NCI-H128 (cell line): Measurements from ENCODE around the gene GPRIN1.
"Not testable (repeated sequence)": the region's sequence is repeated elsewhere in the genome, so short reads cannot be mapped to it uniquely, and the experiment has no call there.

Experiments used
- DNase-seq: peaks from one replicate; lab custom pipeline; 2025; ENCODE audit not compliant: unreplicated experiment; lab: John Stamatoyannopoulos, UW

The GPRIN1 gene

DNA sequence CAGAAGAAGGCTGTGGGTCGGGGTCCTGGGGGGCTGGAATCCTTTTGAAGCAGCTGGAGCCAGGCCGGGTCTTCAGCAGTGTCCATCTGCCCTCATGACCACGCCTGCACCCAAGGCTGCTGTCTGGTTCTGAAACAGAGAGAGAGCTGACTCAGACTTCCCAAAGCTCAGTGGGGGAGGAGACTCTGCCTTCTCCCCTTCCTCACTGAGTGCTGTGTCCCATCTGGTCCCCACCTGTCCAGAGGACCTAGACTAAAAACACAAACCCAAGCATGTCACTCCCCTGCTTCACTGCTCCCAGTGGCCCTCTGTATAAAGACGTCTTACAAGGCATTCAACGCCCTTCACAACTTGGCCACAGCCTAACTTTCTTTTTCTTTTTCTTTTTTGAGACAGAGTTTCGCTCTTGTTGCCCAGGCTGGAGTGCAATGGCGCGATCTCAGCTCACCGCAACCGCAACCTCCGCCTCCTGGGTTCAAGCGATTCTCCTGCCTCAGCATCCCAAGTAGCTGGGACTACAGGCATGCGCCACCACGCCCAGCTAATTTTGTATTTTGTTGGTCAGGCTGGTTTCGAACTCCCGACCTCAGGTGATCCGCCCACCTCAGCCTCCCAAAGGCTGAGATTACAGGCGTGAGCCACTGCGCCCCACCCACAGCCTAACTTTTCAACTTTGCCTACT lies 10.1 kb downstream of the GPRIN1 start:
- not testable (repeated sequence) for DNase-seq

DNA sequence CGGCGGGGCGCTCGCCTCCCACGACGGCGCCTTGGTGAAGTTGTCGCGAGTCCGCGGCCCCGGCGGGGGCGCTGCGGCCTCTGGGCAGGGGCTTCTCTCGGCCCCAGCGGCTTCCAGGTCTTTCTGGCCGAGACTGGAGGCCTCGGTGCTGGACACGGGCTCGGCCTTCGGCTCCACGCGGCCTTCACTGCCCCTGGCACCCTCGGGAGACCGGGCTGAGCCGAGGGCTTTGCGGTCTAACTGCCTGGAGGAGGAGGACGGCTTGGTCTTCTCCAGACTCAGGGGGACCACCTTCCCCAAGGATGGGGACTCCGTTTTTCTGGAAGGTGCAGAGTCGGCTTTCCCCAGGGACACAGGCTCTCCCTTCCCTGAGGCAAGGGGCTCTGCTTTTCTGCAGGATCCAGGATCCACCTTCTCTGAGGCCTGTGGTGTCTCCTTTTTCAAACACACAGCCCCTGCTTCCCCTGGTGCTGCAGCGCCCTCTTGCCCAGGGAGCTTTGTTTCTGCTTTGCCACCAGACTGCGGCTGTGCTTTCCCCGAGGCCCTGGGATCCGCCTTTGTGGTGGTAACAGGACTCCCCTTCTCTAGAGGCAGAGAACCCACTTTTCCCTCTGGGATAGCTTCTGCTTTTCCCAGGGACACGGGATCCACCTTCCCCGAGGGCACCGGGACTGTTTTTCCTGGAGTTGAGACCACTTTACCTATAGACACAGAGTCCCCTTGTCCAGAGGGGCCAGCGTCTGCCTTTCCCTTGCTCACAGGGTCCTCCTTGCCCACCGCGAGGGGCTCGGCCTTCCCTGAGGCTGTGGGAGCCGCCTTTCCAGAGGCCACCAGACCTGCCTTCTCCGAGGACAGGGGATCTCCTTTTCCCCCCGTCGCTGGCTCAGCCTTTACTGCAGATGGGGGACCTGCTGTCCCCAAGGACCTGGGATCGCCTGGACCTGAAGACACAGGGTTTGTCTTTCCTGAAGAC lies 12.3 kb downstream of the GPRIN1 start:
- no peak for DNase-seq

DNA sequence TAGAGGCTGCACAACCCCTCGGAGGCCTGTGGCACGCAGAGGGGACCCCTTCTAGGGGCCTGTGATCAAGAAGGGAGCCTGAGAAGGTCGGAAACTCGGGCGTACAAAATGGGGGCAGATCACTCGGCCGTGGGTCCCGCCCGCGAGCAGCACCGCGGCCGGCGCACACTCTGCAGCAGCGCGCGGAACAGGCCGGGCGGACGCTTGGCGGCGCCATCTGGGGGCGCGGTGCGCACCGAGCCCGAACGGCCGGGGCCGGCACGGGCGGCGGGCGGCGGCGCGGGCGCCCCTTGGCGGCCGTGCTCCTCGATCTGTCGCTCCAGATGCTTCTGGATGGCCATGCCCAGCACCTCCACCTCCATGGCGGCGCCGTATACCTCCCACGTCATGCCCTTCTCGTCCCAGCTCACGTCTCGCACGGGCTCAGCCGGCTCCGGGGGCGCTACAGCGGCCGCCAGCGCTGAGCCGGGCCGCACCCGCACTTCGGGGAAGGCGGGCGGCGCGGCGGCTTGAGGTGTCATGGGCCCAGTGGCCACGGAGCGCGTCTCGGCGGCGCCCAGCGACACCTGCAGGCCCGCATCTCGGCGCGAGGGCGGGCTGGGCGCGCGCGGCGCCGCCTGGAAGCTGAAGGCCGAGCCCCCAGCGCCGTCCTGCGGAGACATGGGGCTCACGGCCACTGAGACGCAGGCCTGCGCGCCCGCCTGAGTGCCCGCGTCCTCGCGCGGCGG lies 13.1 kb downstream of the GPRIN1 start:
- no peak for DNase-seq

DNA sequence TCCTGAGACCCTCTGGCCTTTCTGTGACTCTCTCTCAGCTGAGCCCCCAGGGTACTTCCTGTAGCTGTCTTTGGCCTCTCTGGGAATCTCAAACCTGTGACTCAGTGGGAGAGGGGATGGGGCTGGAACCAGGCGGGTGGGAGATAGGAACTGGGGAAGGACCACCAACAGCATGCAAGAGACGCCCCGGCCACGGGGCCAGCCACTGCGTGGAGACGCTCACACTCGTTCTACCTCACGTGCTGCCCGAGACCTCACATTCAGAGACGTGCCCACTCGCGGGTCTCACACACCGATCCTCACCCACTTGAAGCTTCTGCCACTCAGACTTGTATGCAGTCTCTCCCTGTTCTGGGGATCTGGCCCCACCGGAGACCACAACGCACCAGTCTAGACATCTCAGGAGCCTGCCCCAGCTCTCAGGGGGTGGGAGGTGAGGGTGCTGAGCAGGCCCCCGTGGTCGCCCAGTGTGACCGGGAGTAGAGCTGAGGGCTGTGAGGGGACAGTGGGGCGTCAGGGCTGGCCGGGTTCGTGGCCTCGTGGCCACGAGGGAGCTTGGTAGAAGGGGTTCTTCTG lies 13.8 kb downstream of the GPRIN1 start:
- DNase-seq = no peak

DNA sequence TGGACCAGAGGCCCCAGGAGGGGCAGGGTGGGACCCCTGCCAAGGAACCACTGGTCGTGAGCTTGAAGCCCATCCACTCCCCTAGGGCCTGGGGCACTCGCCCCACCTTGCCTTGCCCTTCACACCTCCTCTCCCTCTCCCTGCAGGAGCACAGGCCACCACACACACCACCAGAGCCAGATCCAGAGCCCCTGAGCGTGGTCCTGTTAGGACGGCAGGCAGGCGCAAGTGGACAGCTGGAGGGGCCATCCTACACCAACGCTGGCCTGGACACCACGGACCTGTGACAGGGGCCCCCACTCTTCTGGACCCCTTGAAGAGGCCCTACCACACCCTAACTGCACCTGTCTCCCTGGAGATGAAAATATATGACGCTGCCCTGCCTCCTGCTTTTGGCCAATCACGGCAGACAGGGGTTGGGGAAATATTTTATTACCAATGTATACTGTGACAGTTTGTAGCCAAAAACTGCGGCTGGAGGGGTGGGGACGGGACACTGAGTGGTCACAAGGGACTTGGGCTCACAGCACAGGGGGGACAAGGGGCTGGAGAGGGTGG lies 14.5 kb downstream of the GPRIN1 start:
- no peak for DNase-seq

DNA sequence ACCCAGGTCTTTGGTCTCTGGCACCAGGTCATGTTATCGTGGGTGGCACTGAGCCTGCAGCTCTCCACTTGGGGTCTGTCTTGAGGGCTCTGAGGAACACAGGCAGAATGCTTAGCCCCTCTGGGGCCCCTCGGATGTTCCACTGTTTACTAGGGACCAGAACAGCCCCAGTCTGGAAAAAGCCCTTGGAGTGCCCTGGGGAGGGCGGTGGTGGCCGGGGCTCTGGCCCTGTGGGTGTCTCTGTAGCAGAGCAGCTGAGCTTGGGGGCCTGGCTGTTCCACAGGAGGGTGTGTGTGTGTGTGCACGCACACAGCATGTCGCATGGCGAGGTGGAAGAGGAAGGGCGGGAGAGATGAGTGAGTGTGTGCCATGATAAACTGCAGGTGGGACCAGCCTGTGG lies 15.4 kb downstream of the GPRIN1 start:
- DNase-seq = no peak

DNA sequence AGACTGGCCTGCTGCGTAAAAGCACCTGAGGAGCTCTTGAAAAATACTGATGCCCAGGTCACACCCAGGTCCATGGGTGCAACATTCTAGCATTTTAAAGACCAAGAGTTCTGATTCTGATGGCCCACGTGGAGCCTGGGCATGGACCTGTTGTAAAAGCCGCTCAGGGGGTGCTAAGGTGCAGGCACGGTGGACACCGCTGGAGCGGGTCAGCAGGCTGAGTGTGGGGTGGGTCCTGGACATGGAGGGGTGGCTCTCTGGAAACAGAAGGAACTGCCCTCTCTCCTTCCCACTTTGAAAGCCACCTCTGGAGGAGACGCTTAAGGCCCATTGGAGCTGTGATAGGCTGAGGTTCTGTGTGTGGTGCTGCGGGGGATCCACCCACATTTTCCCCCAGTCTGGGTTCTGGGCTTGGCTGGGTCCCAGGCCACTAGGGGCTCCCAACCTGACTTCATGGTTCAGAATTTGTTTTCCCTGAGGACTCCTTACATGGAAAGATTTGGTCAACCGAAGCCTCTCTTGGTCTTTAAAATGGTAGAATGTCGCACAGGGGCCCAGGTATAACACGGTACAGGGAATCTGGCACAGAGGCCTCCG lies 16.6 kb downstream of the GPRIN1 start:
- DNase-seq = no peak

DNA sequence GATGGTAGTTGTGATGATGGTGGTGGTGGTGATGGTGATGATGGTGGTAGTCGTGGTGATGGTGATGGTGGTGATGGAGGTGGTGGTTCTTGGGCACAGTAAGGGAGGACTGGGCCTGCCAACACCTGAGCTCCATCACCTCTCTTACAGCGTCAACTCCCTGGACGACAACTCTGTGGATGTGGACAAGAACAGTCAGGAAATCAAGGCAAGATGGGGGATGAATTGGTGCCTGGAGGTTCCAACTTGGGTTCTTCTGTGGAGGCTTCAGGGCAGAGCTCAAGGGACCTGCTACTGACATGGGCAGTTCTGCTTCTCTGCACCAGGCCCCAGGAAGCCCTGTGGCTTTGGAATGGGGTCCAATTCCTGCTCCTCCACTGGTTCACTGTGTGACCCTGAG lies 17.4 kb downstream of the GPRIN1 start:
- DNase-seq = no peak

DNA sequence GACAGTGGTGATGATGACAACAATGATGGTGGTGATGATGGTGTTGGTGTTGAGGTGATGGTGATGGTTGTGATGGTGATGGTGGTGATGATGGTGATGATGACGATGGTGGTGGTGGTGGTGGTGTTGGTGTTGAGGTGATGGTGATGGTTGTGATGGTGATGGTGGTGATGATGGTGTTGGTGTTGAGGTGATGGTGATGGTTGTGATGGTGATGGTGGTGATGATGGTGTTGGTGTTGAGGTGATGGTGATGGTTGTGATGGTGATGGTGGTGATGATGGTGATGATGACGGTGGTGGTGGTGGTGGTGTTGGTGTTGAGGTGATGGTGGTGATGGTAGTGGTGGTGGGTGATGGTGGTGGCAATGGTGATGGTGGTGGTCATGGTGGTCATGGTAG lies 18.3 kb downstream of the GPRIN1 start:
- DNase-seq = not testable (repeated sequence)

DNA sequence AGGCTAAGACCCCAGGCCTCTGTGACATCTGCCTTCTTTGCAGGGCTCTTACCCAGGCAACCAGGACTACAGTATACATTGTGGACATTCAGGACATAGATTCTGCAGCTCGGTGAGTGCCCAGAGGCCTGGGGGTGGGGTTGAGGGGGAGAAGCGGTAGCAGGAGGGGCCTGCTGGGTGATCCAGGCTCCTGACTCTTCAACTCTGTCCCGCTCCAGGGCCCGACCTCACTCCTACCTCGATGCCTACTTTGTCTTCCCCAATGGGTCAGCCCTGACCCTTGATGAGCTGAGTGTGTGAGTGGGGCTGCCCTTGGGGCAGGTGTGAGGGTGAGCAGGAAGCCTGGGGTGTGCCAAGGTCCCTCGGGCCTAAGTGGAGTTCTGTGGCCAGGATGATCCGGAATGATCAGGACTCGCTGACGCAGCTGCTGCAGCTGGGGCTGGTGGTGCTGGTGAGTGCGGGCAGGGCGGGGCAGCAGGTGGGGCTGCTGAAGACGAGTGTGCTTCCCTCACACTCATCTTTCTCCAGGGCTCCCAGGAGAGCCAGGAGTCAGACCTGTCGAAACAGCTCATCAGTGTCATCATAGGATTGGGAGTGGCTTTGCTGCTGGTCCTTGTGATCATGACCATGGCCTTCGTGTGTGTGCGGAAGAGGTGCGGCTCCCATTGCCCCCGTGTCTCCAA lies 19.8 kb downstream of the GPRIN1 start:
- DNase-seq = no peak

DNA sequence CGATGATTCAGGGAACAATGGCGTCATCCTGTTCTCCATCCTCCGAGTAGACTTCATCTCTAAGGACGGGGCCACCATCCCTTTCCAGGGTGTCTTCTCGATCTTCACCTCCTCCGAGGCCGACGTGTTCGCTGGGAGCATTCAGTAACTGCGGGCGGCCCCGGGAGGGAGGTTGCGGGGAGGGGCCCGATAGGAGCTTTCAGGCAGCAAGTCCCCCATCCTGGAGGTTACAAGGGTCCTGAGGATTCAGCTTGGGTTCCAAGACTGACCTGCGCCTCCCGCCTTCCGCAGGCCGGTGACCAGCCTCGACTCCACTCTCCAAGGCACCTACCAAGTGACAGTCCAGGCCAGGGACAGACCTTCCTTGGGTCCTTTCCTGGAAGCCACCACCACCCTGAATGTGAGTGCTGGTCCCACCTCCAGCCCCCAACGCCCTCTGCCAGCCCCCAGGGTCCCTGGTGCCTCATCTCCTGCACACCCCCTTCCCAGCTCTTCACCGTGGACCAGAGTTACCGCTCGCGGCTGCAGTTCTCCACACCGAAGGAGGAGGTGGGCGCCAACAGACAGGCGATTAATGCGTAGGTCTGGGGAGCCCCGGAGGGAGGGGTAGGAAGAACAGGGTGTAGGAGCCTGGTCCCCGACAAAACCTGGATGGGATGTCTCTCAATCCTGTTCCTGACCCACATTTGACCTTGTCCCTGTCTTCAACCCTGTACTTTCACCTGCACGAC lies 20.8 kb downstream of the GPRIN1 start:
- no peak for DNase-seq

DNA sequence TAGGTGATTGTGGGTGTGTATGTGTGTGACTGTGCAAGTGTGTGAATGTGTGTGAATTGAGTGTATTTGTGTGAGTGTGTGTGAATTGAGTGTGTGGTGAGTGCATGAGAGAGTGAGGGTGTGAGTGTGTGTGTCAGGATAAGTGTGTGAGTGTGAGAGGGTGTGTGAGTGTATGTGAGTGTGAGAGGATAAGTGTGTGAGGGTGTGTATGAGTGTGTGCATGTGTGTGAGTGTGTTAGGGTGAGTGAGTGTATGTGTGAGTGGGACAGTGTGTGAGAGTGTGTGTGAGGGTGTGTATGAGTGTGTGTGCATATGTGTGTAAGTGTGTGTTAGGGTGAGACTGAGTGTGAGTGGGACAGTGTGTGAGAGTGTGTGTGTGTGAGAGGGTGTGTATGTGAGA lies 21.7 kb downstream of the GPRIN1 start:
- no peak for DNase-seq

DNA sequence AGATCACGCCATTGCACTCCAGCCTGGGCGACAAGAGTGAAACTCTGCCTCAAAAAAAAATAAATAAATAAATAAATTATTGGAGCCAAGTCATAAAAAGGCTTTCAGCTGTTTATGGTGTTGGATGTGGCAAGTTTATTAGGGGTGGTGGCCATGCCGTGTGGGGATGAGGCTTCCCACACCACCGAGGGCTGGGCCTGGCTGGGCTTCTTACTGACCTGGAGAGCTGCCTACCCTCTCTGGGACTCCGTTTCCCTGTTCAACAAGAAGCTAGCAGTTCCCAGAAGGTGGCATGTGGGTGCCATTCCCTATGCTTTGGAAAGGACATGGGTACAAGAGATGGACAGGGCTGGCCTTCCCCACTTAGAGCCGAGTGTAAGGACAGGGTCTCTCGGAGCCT lies 22.6 kb downstream of the GPRIN1 start:
- no peak for DNase-seq

DNA sequence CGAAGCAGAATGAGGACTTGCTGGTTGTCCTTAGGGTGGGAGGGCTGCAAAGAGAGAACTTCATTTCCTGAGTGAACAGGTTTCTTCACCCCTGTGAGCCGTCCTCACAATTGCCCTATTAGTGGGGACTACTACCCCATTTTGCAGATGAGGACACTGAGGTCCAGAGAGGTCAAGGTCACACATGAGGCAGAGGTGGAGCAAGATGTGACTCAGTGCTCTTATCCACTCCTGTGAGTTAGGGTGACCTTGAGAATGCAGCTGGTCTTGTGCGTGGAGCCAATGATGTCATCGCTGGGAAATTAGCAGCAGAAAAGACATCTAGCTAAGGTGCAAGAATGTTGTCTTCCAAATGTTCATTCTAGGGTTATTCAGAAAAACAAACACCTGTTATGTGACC lies 26.9 kb downstream of the GPRIN1 start:
- DNase-seq = no peak

DNA sequence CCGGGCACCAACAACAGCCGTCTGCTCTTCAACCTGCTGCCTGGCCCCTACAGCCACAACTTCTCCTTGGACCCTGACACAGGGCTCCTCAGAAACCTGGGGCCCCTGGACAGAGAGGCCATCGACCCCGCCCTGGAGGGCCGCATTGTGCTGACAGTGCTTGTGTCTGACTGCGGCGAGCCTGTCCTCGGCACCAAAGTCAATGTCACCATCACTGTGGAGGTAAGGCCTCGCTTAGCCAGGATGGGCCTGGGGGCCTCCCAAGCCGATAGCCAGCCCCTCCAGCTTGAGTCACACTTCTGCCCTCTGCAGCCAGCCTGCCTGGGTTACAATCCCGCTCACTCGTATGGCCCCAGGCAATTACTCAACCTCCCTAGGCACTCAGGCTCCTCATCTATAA lies 28.6 kb downstream of the GPRIN1 start:
- DNase-seq = no peak

DNA sequence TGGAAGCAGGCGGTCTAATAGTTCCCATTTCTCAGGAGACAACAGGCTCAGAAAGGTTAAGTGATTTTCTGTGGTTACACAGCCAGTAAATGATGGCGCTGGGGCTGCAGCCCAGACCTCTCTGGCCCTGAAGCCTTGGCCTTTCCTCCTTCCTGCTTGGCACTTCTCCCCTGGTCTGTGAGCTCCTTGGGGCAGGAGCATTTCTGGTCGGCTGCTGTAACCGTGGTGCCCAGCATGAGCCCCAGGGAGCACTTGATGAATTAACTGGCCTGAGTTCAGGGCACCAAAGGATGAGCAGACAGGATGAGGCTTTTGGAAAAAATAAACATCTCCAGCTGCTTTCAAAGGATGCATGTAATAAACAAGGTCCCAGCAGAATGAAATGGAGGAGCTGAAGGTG lies 30.6 kb downstream of the GPRIN1 start:
- DNase-seq = no peak

DNA sequence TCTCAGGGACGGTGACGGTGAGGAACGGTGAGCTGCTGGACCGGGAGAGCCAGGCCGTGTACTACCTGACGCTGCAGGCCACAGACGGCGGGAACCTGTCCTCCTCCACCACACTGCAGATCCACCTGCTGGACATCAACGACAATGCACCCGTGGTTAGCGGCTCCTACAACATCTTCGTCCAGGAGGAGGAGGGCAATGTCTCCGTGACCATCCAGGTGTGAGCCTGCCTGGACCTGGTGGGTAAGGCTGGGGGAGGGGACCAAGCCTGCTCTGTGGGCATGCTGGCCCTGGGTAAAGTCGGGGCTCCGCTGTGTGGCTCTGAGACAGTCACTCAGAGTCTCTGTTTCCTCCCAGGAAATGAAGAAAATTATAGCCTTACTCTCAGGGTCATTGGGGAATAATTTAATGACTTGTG lies 31.6 kb downstream of the GPRIN1 start:
- no peak for DNase-seq

DNA sequence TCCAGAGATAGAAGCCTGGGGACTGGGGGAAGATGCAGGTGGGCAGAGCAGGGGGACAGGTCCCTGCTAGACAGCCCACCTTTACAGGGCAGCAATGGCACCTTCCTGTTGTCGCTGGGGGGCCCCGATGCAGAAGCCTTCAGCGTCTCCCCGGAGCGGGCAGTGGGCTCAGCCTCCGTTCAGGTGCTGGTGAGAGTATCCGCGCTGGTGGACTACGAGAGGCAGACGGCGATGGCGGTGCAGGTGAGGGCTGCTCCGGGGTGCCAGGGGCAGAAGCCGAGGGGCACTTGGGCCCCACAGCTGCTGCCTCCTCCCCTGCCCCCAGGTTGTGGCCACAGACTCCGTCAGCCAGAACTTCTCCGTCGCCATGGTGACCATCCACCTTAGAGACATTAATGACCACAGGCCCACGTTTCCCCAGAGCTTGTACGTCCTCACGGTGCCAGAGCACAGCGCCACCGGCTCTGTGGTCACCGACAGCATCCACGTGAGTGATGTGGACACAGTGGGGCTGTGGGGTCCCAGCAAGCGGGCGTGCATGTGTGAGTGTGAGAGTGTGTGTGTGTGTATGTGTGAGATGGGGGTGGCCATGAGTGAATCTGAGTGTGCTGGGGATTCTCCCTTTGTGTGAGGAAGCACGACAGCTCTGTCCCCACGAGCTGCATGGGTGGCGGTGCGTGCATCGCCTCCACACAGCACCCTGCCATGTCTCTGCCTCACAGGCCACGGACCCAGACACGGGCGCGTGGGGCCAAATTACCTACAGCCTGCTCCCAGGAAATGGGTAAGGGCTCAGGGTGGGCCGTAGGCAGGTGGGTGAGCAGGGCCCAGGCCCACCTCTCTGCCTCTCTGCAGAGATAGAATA lies 32.4 kb downstream of the GPRIN1 start:
- DNase-seq = no peak
